Liver (tissue), 3 donors: ENCODE results near the gene PEMT.

ENCODE experiments used
- EGR1 ChIP-seq, 2 donors: IDR thresholded peaks; 2 replicates each; pipeline ENCODE4 v1.6.1; 2016 to 2018; ENCODE audit warnings: antibody characterized with exemption in 2 of 2, low read depth in 2 of 2
- GABPA ChIP-seq, 2 donors: IDR thresholded peaks in 1 of 2; conservative IDR thresholded peaks in 1 of 2; 2 replicates each; pipeline ENCODE4 v1.6.1; 2016; ENCODE audit warnings: antibody characterized with exemption in 2 of 2, mild to moderate bottlenecking in 1 of 2, moderate library complexity in 1 of 2
- HNF4A ChIP-seq, 2 donors: conservative IDR thresholded peaks; 2 replicates each; pipeline ENCODE4 v1.6.1; 2016; ENCODE audit warnings: antibody characterized with exemption in 2 of 2, mild to moderate bottlenecking in 2 of 2
- JUND ChIP-seq, 2 donors: IDR thresholded peaks; 2 replicates each; pipeline ENCODE4 v1.6.1; 2016; ENCODE audit warnings: antibody characterized with exemption in 2 of 2
- NR2F2 ChIP-seq: IDR thresholded peaks from 2 replicates; pipeline ENCODE4 v1.6.1; 2016; ENCODE audit warnings: antibody characterized with exemption
- RAD21 ChIP-seq, 2 donors: IDR thresholded peaks; 2 replicates each; pipeline ENCODE4 v1.6.1; 2016; ENCODE audit warnings: antibody characterized with exemption in 2 of 2, mild to moderate bottlenecking in 2 of 2
- SP1 ChIP-seq: IDR thresholded peaks from 2 replicates; pipeline ENCODE4 v1.6.1; 2018; ENCODE audit warnings: antibody characterized with exemption, mild to moderate bottlenecking
- YY1 ChIP-seq: IDR thresholded peaks from 2 replicates; pipeline ENCODE4 v1.6.1; 2016; ENCODE audit warnings: antibody characterized with exemption, mild to moderate bottlenecking
- TF ChIP-seq, protein P1 (sequence below): fragments of 150-350 bp; IDR thresholded peaks from 2 replicates; pipeline ENCODE4 v1.5.1; 2017; ENCODE audit warnings: improper control_type of control experiment, low read depth, low read length; ENCODE audit not compliant: missing input control
- TF ChIP-seq, protein P2 (sequence below): IDR thresholded peaks from 2 replicates; pipeline ENCODE4 v1.6.1; 2016; ENCODE audit warnings: antibody characterized with exemption
- TF ChIP-seq, protein P3 (sequence below): IDR thresholded peaks from 2 replicates; pipeline ENCODE4 v1.6.1; 2016; ENCODE audit warnings: antibody characterized with exemption, mild to moderate bottlenecking
- TF ChIP-seq, protein P4 (sequence below): IDR thresholded peaks from 2 replicates; pipeline ENCODE4 v1.6.1; 2016; ENCODE audit warnings: antibody characterized with exemption
- donor health status: healthy.
- donor health status: healthy.

DNA sequence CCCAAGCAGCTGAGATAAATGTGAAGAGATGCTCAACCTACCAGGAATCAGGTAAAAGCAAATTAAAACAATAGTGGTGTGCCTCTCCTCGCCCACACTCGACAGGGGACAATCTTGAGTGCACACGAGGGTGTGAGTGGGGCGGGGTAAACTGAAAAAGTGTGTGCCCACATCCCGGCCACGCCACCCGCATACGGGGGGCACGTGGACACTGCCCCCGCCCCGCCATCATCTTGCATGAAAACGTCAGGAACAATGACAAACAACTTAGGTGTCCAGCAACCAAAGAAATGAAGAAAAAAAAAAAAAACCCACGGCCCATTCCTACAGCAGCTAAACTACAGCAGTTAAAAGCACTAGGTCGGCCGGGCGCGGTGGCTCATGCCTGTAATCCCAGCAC, 14.1 kb downstream of the PEMT start:
- TF ChIP-seq, protein P1, sequence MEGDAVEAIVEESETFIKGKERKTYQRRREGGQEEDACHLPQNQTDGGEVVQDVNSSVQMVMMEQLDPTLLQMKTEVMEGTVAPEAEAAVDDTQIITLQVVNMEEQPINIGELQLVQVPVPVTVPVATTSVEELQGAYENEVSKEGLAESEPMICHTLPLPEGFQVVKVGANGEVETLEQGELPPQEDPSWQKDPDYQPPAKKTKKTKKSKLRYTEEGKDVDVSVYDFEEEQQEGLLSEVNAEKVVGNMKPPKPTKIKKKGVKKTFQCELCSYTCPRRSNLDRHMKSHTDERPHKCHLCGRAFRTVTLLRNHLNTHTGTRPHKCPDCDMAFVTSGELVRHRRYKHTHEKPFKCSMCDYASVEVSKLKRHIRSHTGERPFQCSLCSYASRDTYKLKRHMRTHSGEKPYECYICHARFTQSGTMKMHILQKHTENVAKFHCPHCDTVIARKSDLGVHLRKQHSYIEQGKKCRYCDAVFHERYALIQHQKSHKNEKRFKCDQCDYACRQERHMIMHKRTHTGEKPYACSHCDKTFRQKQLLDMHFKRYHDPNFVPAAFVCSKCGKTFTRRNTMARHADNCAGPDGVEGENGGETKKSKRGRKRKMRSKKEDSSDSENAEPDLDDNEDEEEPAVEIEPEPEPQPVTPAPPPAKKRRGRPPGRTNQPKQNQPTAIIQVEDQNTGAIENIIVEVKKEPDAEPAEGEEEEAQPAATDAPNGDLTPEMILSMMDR: no peak
- TF ChIP-seq SP1: no peak
- TF ChIP-seq, protein P2, sequence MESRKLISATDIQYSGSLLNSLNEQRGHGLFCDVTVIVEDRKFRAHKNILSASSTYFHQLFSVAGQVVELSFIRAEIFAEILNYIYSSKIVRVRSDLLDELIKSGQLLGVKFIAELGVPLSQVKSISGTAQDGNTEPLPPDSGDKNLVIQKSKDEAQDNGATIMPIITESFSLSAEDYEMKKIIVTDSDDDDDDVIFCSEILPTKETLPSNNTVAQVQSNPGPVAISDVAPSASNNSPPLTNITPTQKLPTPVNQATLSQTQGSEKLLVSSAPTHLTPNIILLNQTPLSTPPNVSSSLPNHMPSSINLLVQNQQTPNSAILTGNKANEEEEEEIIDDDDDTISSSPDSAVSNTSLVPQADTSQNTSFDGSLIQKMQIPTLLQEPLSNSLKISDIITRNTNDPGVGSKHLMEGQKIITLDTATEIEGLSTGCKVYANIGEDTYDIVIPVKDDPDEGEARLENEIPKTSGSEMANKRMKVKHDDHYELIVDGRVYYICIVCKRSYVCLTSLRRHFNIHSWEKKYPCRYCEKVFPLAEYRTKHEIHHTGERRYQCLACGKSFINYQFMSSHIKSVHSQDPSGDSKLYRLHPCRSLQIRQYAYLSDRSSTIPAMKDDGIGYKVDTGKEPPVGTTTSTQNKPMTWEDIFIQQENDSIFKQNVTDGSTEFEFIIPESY: no peak
- TF ChIP-seq EGR1 (IDR thresholded peaks at IDR 0.05; ENCODE audit: low read depth in 2 of 2): no peak
- TF ChIP-seq RAD21 (IDR thresholded peaks at IDR 0.05): no peak
- TF ChIP-seq, protein P3, sequence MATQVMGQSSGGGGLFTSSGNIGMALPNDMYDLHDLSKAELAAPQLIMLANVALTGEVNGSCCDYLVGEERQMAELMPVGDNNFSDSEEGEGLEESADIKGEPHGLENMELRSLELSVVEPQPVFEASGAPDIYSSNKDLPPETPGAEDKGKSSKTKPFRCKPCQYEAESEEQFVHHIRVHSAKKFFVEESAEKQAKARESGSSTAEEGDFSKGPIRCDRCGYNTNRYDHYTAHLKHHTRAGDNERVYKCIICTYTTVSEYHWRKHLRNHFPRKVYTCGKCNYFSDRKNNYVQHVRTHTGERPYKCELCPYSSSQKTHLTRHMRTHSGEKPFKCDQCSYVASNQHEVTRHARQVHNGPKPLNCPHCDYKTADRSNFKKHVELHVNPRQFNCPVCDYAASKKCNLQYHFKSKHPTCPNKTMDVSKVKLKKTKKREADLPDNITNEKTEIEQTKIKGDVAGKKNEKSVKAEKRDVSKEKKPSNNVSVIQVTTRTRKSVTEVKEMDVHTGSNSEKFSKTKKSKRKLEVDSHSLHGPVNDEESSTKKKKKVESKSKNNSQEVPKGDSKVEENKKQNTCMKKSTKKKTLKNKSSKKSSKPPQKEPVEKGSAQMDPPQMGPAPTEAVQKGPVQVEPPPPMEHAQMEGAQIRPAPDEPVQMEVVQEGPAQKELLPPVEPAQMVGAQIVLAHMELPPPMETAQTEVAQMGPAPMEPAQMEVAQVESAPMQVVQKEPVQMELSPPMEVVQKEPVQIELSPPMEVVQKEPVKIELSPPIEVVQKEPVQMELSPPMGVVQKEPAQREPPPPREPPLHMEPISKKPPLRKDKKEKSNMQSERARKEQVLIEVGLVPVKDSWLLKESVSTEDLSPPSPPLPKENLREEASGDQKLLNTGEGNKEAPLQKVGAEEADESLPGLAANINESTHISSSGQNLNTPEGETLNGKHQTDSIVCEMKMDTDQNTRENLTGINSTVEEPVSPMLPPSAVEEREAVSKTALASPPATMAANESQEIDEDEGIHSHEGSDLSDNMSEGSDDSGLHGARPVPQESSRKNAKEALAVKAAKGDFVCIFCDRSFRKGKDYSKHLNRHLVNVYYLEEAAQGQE: no peak
- no peak for TF ChIP-seq GABPA (IDR thresholded peaks at IDR 0.05 in 1 of 2, conservative IDR thresholded peaks at IDR 0.05 in 1 of 2)
- TF ChIP-seq YY1: no peak
- TF ChIP-seq, protein P4, sequence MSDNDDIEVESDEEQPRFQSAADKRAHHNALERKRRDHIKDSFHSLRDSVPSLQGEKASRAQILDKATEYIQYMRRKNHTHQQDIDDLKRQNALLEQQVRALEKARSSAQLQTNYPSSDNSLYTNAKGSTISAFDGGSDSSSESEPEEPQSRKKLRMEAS: no peak
- no peak for TF ChIP-seq JUND (IDR thresholded peaks at IDR 0.05)
- no peak for TF ChIP-seq HNF4A (conservative IDR thresholded peaks at IDR 0.05)
- no peak for TF ChIP-seq NR2F2
